Measurements from ENCODE around the gene CMPK1. TPM values are rescaled to one million over a fixed set of nuclear protein-coding genes. Genes with fewer than 3 reads are reported as not detected.

Gene CMPK1
- polyA plus RNA-seq, 1 donor (not counting 4 experiments of a cell fraction or from before 2014, with no cell fraction given), result 63.8 TPM

DNA sequence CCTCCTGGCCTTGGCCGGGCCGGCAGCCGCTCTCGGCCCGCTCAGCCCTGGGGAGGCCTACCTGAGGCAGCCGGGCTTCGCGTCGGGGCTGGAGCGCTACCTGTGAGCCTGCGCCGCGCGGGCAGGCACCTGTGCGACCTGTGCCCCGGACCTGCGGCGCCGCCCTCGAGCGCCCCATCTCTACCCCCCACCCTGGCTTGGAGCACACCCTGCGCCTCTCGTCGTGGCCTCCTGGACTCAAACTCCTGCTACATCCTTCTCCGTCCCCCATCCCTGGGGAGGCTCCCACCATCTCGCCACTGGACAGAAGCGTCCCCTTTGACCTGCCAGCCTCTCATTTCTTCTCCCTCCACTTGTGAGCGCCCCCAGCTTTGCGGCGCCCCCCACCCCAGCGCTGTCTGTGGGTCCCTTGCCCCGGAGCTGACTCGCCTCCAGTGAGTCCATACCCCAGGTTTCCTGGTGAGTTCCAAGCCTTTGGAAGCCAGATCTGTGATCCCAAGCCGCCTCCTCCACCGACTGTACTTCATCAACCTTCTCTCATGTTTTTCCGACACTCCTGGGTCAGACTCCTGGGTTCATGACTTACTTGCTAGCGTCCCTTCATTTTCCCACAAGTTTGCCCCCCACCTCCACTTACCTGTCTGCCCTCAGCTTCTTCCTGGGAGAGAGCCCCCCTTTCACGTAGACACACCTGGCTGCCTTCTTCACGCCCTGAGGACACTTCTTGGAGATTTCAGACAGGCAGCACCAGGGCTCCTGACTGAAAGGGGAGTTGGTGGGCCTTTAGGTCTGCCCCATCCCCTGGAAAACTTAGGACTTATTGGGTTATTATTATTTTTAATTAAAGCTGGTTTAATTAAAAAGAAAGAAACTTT, 83.8 kb downstream of the CMPK1 start:
- Histone ChIP-seq H3K9me3 (ENCODE audit: control insufficient read depth, low read depth, low read length) (no peaks in the 10 kb centered on the region), H3K79me2 (ENCODE audit: control insufficient read depth, insufficient read depth, low read length) (no peaks in the 10 kb centered on the region), H3K4me2 (ENCODE audit: control insufficient read depth, extremely low read depth, insufficient read depth, low read depth, low read length) (no peak overlapping the region), H4K20me1 (ENCODE audit: control insufficient read depth, extremely low read depth, insufficient read depth, low read length) (no peaks in the 10 kb centered on the region), H3K9me1 (ENCODE audit: control insufficient read depth, extremely low read depth, insufficient read depth, low read length) (no peaks in the 10 kb centered on the region), H3K27ac (ENCODE audit: control insufficient read depth, insufficient read depth, low read length) (no peak overlapping the region), H3K27me3 (ENCODE audit: control insufficient read depth, extremely low read depth, insufficient read depth, low read length) (peaks cover 51% of the 10 kb centered on the region), H2AFZ (ENCODE audit: control insufficient read depth, low read length) (no peak overlapping the region), H3K36me3 (ENCODE audit: control insufficient read depth in 2 of 2, extremely low read depth in 1 of 2, insufficient read depth in 2 of 2, low read length in 2 of 2) (no peaks in the 10 kb centered on the region), H3K4me3 (ENCODE audit: control insufficient read depth in 2 of 3, extremely low read depth in 1 of 3, insufficient read depth in 2 of 3, low read depth in 1 of 3, low read length in 3 of 3) (no peak overlapping the region), H3K4me1 (ENCODE audit: control insufficient read depth, extremely low read depth, insufficient read depth, low read length) (no peaks in the 10 kb centered on the region), H3K9ac (ENCODE audit: control insufficient read depth, extremely low read depth, insufficient read depth, low read length) (no peak overlapping the region)
- no peak for DNase-seq (ENCODE audit: low read depth, low spot score)
- FAIRE-seq, result no peak
- TF ChIP-seq EZH2 (IDR thresholded peaks at IDR 0.05; ENCODE audit: low read length), result no peak
- TF ChIP-seq, protein P1, sequence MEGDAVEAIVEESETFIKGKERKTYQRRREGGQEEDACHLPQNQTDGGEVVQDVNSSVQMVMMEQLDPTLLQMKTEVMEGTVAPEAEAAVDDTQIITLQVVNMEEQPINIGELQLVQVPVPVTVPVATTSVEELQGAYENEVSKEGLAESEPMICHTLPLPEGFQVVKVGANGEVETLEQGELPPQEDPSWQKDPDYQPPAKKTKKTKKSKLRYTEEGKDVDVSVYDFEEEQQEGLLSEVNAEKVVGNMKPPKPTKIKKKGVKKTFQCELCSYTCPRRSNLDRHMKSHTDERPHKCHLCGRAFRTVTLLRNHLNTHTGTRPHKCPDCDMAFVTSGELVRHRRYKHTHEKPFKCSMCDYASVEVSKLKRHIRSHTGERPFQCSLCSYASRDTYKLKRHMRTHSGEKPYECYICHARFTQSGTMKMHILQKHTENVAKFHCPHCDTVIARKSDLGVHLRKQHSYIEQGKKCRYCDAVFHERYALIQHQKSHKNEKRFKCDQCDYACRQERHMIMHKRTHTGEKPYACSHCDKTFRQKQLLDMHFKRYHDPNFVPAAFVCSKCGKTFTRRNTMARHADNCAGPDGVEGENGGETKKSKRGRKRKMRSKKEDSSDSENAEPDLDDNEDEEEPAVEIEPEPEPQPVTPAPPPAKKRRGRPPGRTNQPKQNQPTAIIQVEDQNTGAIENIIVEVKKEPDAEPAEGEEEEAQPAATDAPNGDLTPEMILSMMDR (optimal IDR thresholded peaks at IDR 0.05 in 1 of 3, IDR thresholded peaks at IDR 0.05 in 1 of 3, conservative IDR thresholded peaks at IDR 0.05 in 1 of 3; ENCODE audit: extremely low read depth in 1 of 3, insufficient read depth in 2 of 3, low read length in 3 of 3), result no peak
- dilution Hi-C loops (cut with MboI; ENCODE audit: extremely low pct_ligation_motif_present, low sequenced_read_pairs), result no loop called here

DNA sequence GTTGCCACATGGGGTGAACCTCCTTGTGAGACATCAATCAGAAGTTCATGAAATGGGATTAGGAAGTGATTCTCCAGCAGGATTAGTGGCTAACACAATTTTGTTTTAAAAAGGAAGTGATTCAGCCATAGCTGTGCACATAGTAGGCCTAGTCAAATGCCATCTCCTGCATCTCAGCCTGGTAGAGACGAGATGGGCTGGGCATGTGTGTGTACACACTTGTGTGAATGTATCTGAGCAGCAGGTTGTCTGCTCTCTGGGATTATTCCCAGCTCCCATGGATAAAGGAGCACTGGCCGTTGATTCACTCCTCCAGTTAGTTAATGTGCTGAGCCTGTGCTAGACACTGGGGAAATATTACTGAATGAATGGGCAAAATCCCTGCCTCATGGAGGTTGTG, 84.5 kb downstream of the CMPK1 start:
- no peaks in the 10 kb centered on the region for H3K9me3 ChIP-seq (ENCODE audit: control insufficient read depth, low read depth, low read length)
- no peaks in the 10 kb centered on the region for H4K20me1 ChIP-seq (ENCODE audit: control insufficient read depth, extremely low read depth, insufficient read depth, low read length)
- dilution Hi-C loops (cut with MboI; ENCODE audit: extremely low pct_ligation_motif_present, low sequenced_read_pairs), result no loop called here
- TF ChIP-seq, protein P1 (optimal IDR thresholded peaks at IDR 0.05 in 1 of 3, IDR thresholded peaks at IDR 0.05 in 1 of 3, conservative IDR thresholded peaks at IDR 0.05 in 1 of 3; ENCODE audit: extremely low read depth in 1 of 3, insufficient read depth in 2 of 3, low read length in 3 of 3), result no peak
- no peak for TF ChIP-seq EZH2 (IDR thresholded peaks at IDR 0.05; ENCODE audit: low read length)
- no peak for DNase-seq (ENCODE audit: low read depth, low spot score)
- H3K27ac ChIP-seq (ENCODE audit: control insufficient read depth, insufficient read depth, low read length), result no peak overlapping the region
- H3K36me3 ChIP-seq (ENCODE audit: control insufficient read depth in 2 of 2, extremely low read depth in 1 of 2, insufficient read depth in 2 of 2, low read length in 2 of 2), result no peaks in the 10 kb centered on the region
- no peak for FAIRE-seq
- H3K9ac ChIP-seq (ENCODE audit: control insufficient read depth, extremely low read depth, insufficient read depth, low read length), result no peak overlapping the region
- no peak overlapping the region for H3K4me2 ChIP-seq (ENCODE audit: control insufficient read depth, extremely low read depth, insufficient read depth, low read depth, low read length)
- H3K4me1 ChIP-seq (ENCODE audit: control insufficient read depth, extremely low read depth, insufficient read depth, low read length), result no peaks in the 10 kb centered on the region
- H3K9me1 ChIP-seq (ENCODE audit: control insufficient read depth, extremely low read depth, insufficient read depth, low read length), result no peaks in the 10 kb centered on the region
- H2AFZ ChIP-seq (ENCODE audit: control insufficient read depth, low read length), result no peak overlapping the region
- peaks cover 51% of the 10 kb centered on the region for H3K27me3 ChIP-seq (ENCODE audit: control insufficient read depth, extremely low read depth, insufficient read depth, low read length)
- H3K4me3 ChIP-seq (ENCODE audit: control insufficient read depth in 2 of 3, extremely low read depth in 1 of 3, insufficient read depth in 2 of 3, low read depth in 1 of 3, low read length in 3 of 3), result no peak overlapping the region
- H3K79me2 ChIP-seq (ENCODE audit: control insufficient read depth, insufficient read depth, low read length), result no peaks in the 10 kb centered on the region
